ENCODE measurements around the gene P2RX7. TPM values are rescaled to one million over a fixed set of nuclear protein-coding genes. Genes with fewer than 3 reads are reported as not detected.

The P2RX7 gene
- total and polyA plus RNA-seq, 9 of the 15 experiments (the other 6 are each of a cell fraction or from before 2014, with no cell fraction given), result 0.04 to 0.65 (median 0.30) TPM

- Histone ChIP-seq H3K79me2 (ENCODE audit: control insufficient read depth, insufficient read depth, low read length) (no peaks in the 10 kb centered on the region), H2AFZ (ENCODE audit: low read depth, low read length) (peak overlapping the region; percentile 66), H3K4me1 (replicated peaks in 1 of 2; ENCODE audit: control insufficient read depth in 2 of 2, insufficient read depth in 2 of 2, low read length in 2 of 2) (peaks cover 5 to 26% of the 10 kb centered on the region in 2 experiments; a peak in 3 of 5 replicates), H3K9ac (ENCODE audit: insufficient read depth in 1 of 2, low read depth in 2 of 2, low read length in 2 of 2) (0 out of 4 replicates have a peak overlapping the region, but pooled peaks of 1 of the 2 experiments have one; percentile 40), H3K9me3 (replicated peaks; ENCODE audit: control insufficient read depth, insufficient read depth, low read depth, low read length) (no peaks in the 10 kb centered on the region), H3K27ac (ENCODE audit: extremely low read depth, low read depth, low read length) (no peak overlapping the region; the same call in 2 of the 3 replicates), H3K36me3 (ENCODE audit: control insufficient read depth, insufficient read depth, low read length) (no peaks in the 10 kb centered on the region), H4K20me1 (replicated peaks; ENCODE audit: control insufficient read depth, insufficient read depth, low read length) (no peaks in the 10 kb centered on the region), H3K4me3 (no peak overlapping the region), H3K27me3 (ENCODE audit: control insufficient read depth in 2 of 2, insufficient read depth in 2 of 2, low read length in 2 of 2) (no peaks in the 10 kb centered on the region), H3K4me2 (ENCODE audit: insufficient read depth, low read length) (peak overlapping the region; percentile 42; the same call in 1 of the 2 replicates), H3K9me1 (ENCODE audit: control insufficient read depth, insufficient read depth, low read length) (no peaks in the 10 kb centered on the region)
- intact Hi-C loops (cut with micrococcal nuclease) (no loop called here), in situ Hi-C loops (cut with MboI) (no loop called here)
- 45% methylated on average over 11 of the region's 11 CpGs for WGBS (ENCODE audit: insufficient coverage, low coverage, missing lambda C conversion rate)
- ChIA-PET CTCF (ENCODE audit: low intra/inter-chr PET ratio) (no interaction called here), POLR2A (interaction anchor here (0.5 to 1.2 kb wide), 7 partner anchors 12 to 59 kb away, joined by 3 to 5 read pairs (median 3); no protein-coding TSS in a partner anchor)
- no TSS peak for BruUV-seq (replicated peaks)
- FAIRE-seq (no peak), ATAC-seq (peak; percentile 37; the same call in 2 of the 3 replicates), DNase-seq (ENCODE audit: extremely low read depth in 1 of 4, low spot score in 3 of 4) (no peak)
- no peak for TF ChIP-seq RBM22 (IDR thresholded peaks at IDR 0.05; ENCODE audit: low read depth, low read length, poor library complexity, severe bottlenecking)
- peak; percentile 41 for TF ChIP-seq CBFA2T3 (IDR thresholded peaks at IDR 0.05)
- 0 out of 2 replicates have a peak, but pooled peaks have one; percentile 11 for TF ChIP-seq ESRRA (IDR thresholded peaks at IDR 0.05; ENCODE audit: borderline replicate concordance, low read depth)
- TF ChIP-seq CTBP1 (IDR thresholded peaks at IDR 0.05; ENCODE audit: borderline replicate concordance), result 0 out of 2 replicates have a peak, but pooled peaks have one; percentile 36
- peak; percentile 29; the same call in 1 of the 2 replicates for TF ChIP-seq TAL1 (IDR thresholded peaks at IDR 0.05)
- TF ChIP-seq TFAP4 (CRISPR knock-in tag; IDR thresholded peaks at IDR 0.05; ENCODE audit: borderline replicate concordance), result peak; percentile 75; the same call in 1 of the 2 replicates
- TF ChIP-seq ATF7 (IDR thresholded peaks at IDR 0.05), result no peak
- TF ChIP-seq ARID1B (IDR thresholded peaks at IDR 0.05), result 0 out of 2 replicates have a peak, but pooled peaks have one; percentile 10
- no peak for TF ChIP-seq NFE2L1 (tag; IDR thresholded peaks at IDR 0.05; ENCODE audit: borderline replicate concordance, low read depth)
Observed at GRCh38 chr12:121203482-121203881, 70.8 kb downstream of the P2RX7 start.
